ENCODE data around the gene CATSPERB.

DNA sequence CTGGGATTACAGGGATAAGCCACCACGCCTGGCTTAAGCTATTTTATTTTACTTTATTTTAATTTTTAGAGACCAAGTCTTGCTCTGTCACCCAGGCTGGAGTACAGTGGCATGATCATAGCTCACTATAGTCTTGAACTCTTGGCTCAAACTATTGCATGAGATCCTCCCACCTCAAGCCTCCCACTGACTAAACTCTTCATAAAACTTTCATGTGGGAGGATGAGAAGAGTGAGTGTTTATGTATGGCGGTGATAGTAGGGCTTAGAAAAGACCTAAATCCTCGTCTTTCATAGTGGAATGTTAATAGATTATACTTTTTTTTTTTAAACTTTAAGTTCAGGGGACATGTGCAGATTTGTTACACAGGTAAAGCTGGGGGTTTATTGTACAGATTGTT is 198.3 kb downstream of the CATSPERB start:
- TF ChIP-seq, protein P1, sequence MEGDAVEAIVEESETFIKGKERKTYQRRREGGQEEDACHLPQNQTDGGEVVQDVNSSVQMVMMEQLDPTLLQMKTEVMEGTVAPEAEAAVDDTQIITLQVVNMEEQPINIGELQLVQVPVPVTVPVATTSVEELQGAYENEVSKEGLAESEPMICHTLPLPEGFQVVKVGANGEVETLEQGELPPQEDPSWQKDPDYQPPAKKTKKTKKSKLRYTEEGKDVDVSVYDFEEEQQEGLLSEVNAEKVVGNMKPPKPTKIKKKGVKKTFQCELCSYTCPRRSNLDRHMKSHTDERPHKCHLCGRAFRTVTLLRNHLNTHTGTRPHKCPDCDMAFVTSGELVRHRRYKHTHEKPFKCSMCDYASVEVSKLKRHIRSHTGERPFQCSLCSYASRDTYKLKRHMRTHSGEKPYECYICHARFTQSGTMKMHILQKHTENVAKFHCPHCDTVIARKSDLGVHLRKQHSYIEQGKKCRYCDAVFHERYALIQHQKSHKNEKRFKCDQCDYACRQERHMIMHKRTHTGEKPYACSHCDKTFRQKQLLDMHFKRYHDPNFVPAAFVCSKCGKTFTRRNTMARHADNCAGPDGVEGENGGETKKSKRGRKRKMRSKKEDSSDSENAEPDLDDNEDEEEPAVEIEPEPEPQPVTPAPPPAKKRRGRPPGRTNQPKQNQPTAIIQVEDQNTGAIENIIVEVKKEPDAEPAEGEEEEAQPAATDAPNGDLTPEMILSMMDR (conservative IDR thresholded peaks at IDR 0.05 in 1 of 2, IDR thresholded peaks at IDR 0.05 in 1 of 2; ENCODE audit: extremely low read depth in 1 of 2, insufficient read depth in 1 of 2, low read depth in 1 of 2, low read length in 2 of 2): no peak
- TF ChIP-seq EZH2 (IDR thresholded peaks at IDR 0.05; ENCODE audit: borderline replicate concordance, low read length): no peak

Data from mammary epithelial cell (primary cell).